HepG2 (cell line): Measurements from ENCODE around the gene GALNTL6.

Source experiments
- KDM5B ChIP-seq: sonication (generic); formaldehyde crosslinking; IDR thresholded peaks from 2 replicates; pipeline ENCODE4 v1.4.0; 2020; ENCODE audit warnings: missing genetic modification reagents, mild to moderate bottlenecking, borderline replicate concordance
- NR2C2 ChIP-seq: sonication (generic); formaldehyde crosslinking; IDR thresholded peaks from 2 replicates; pipeline ENCODE4 v1.4.0; 2020; ENCODE audit warnings: missing genetic modification reagents, mild to moderate bottlenecking, moderate library complexity, borderline replicate concordance
- POLR2A ChIP-seq, 2 experiments: IDR thresholded peaks; 2 replicates each; pipeline ENCODE4 v1.6.1; 2011; ENCODE audit warnings: low read depth in 2 of 2, low read length in 2 of 2, mild to moderate bottlenecking in 1 of 2, moderate library complexity in 1 of 2; ENCODE audit not compliant: insufficient read depth in 1 of 2
- RARA ChIP-seq: IDR thresholded peaks from 2 replicates; pipeline ENCODE4 v1.6.1; 2016; ENCODE audit warnings: missing genetic modification reagents, missing compliant biosample characterization
- REXO4 ChIP-seq: sonication (generic); formaldehyde crosslinking; IDR thresholded peaks from 2 replicates; pipeline ENCODE4 v1.8.0; 2022; ENCODE audit warnings: missing genetic modification reagents, mild to moderate bottlenecking, borderline replicate concordance
- SPEN ChIP-seq: sonication (generic); formaldehyde crosslinking; IDR thresholded peaks from 2 replicates; pipeline ENCODE4 v1.5.1; 2020; ENCODE audit warnings: low read depth, mild to moderate bottlenecking, missing genetic modification reagents
- YY1 ChIP-seq: IDR thresholded peaks from 2 replicates; pipeline ENCODE4 v1.6.1; 2011; ENCODE audit warnings: low read length, low read depth, moderate library complexity, mild to moderate bottlenecking; ENCODE audit not compliant: insufficient read depth, insufficient replicate concordance
- ZNF263 ChIP-seq: sonication (generic); formaldehyde crosslinking; IDR thresholded peaks from 2 replicates; pipeline ENCODE4 v1.4.0; 2020; ENCODE audit warnings: missing genetic modification reagents
- ZNF670 ChIP-seq: sonication (generic); formaldehyde crosslinking; IDR thresholded peaks from 2 replicates; pipeline ENCODE4 v1.8.0; 2022; ENCODE audit warnings: mild to moderate bottlenecking, missing genetic modification reagents, borderline replicate concordance
- ZSCAN29 ChIP-seq: sonication (generic); formaldehyde crosslinking; conservative IDR thresholded peaks from 2 replicates; pipeline ENCODE4 v1.4.0; 2020; ENCODE audit warnings: mild to moderate bottlenecking, missing genetic modification reagents
- TF ChIP-seq, protein P1 (sequence below): sonication (generic); formaldehyde crosslinking; IDR thresholded peaks from 2 replicates; pipeline ENCODE4 v1.8.1; 2023; ENCODE audit warnings: mild to moderate bottlenecking, inconsistent platforms, moderate library complexity, missing genetic modification reagents, borderline replicate concordance
- TF ChIP-seq, protein P2 (sequence below): sonication (generic); formaldehyde crosslinking; IDR thresholded peaks from 2 replicates; pipeline ENCODE4 v1.5.0; 2020; ENCODE audit warnings: mild to moderate bottlenecking, missing genetic modification reagents, moderate library complexity

DNA sequence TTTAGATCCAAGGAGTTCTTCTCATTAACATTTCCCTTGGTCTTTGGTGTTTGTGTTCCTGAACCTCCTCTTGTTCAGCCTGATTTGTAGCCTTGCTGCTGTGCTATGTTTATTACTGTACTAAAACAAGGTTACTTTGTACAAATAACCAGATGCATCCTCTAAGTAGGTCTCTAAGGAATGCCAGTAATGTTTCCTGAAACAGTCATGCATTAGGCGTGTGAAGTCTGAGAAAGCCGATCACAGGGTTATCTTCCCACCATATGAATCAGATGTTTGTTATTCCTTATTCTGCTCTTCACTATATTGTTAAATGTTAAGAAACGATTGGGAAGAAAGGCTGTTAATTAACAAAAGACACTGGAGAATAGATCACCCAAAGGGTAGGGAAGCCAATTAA, 66.9 kb downstream of the GALNTL6 start:
- TF ChIP-seq, protein P1, sequence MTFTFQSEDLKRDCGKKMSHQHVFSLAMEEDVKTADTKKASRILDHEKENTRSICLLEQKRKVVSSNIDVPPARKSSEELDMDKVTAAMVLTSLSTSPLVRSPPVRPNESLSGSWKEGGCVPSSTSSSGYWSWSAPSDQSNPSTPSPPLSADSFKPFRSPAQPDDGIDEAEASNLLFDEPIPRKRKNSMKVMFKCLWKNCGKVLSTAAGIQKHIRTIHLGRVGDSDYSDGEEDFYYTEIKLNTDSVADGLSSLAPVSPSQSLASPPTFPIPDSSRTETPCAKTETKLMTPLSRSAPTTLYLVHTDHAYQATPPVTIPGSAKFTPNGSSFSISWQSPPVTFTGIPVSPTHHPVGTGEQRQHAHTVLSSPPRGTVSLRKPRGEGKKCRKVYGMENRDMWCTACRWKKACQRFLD (CRISPR knock-in tag) = no peak
- no peak for TF ChIP-seq ZNF263 (CRISPR knock-in tag)
- TF ChIP-seq REXO4 (CRISPR knock-in tag) = no peak
- no peak for TF ChIP-seq SPEN
- no peak for TF ChIP-seq NR2C2 (CRISPR knock-in tag)
- TF ChIP-seq RARA (CRISPR knock-in tag) = no peak
- TF ChIP-seq, protein P2, sequence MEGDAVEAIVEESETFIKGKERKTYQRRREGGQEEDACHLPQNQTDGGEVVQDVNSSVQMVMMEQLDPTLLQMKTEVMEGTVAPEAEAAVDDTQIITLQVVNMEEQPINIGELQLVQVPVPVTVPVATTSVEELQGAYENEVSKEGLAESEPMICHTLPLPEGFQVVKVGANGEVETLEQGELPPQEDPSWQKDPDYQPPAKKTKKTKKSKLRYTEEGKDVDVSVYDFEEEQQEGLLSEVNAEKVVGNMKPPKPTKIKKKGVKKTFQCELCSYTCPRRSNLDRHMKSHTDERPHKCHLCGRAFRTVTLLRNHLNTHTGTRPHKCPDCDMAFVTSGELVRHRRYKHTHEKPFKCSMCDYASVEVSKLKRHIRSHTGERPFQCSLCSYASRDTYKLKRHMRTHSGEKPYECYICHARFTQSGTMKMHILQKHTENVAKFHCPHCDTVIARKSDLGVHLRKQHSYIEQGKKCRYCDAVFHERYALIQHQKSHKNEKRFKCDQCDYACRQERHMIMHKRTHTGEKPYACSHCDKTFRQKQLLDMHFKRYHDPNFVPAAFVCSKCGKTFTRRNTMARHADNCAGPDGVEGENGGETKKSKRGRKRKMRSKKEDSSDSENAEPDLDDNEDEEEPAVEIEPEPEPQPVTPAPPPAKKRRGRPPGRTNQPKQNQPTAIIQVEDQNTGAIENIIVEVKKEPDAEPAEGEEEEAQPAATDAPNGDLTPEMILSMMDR (CRISPR knock-in tag) = no peak
- TF ChIP-seq ZSCAN29 (CRISPR knock-in tag) = no peak
- TF ChIP-seq YY1 = no peak
- no peak for TF ChIP-seq POLR2A (IDR thresholded peaks at IDR 0.05; ENCODE audit: insufficient read depth in 1 of 2, low read depth in 2 of 2, low read length in 2 of 2)
- TF ChIP-seq KDM5B (CRISPR knock-in tag) = no peak
- no peak for TF ChIP-seq ZNF670 (CRISPR knock-in tag)
